GM12801 (cell line): ENCODE data around the gene KRT31.

Experiments
- TF ChIP-seq, protein P1 (sequence below): IDR thresholded peaks from one replicate; pipeline ENCODE4 v1.5.1; 2011; ENCODE audit warnings: control low read depth; ENCODE audit not compliant: insufficient read length; ENCODE audit errors: extremely low read depth

Gene KRT31

DNA sequence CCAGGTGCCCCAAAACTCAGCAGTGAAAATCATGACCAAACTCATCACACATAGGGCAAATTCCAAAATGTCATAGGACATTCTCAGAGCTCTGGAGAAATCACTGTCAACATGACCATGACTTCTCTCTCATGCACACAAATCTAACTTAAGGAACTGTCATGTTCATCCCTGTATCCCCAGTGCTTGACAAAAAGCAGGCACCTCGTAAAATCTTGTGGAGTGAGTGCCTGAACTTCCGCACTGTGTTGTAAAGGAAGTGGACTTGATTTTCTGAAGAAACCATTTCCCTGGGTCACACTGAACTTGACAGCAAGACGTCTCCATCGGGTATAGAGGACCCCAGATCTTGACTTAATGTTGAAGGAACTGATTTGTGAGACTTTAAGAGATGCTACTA is 24.2 kb upstream of the KRT31 start:
- TF ChIP-seq, protein P1, sequence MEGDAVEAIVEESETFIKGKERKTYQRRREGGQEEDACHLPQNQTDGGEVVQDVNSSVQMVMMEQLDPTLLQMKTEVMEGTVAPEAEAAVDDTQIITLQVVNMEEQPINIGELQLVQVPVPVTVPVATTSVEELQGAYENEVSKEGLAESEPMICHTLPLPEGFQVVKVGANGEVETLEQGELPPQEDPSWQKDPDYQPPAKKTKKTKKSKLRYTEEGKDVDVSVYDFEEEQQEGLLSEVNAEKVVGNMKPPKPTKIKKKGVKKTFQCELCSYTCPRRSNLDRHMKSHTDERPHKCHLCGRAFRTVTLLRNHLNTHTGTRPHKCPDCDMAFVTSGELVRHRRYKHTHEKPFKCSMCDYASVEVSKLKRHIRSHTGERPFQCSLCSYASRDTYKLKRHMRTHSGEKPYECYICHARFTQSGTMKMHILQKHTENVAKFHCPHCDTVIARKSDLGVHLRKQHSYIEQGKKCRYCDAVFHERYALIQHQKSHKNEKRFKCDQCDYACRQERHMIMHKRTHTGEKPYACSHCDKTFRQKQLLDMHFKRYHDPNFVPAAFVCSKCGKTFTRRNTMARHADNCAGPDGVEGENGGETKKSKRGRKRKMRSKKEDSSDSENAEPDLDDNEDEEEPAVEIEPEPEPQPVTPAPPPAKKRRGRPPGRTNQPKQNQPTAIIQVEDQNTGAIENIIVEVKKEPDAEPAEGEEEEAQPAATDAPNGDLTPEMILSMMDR: no peak

DNA sequence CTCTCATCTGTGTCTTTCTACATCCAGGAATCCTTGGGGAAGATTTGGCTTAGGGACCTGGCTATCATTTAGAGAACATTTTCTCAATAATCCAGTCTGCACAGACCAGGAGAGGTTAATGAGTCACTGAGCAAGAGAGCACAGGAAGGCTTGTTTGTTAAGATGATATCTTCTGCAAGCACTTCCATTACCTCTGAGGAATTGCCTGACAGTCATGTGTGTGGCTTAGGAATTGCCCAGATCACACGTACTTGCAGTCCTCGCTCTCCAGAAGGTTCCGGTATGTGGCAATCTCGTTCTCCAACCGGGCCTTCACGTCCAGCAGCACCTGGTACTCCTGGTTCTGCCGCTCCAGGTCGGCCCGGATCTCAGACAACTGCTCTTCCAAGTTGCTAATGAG is 23.7 kb upstream of the KRT31 start:
- TF ChIP-seq, protein P1: no peak

DNA sequence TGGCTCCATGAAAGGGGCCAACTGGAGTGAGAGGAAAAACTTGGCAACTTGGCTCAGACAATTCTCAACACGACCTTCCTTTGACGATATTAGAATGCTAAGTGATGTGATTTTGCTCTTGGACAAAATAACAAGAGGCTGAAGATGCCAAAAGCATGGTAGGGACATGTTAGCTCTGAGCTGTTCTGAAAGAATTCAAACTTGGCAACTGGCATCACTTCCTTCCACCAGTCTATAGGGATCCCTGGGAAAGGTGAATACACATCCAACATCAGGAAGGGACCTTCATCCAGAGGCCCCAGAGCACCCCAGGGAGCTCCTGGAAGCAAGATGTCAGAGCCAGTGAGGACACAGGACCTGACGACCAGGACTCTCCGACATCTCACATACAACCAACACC is 22.7 kb upstream of the KRT31 start:
- TF ChIP-seq, protein P1: no peak

DNA sequence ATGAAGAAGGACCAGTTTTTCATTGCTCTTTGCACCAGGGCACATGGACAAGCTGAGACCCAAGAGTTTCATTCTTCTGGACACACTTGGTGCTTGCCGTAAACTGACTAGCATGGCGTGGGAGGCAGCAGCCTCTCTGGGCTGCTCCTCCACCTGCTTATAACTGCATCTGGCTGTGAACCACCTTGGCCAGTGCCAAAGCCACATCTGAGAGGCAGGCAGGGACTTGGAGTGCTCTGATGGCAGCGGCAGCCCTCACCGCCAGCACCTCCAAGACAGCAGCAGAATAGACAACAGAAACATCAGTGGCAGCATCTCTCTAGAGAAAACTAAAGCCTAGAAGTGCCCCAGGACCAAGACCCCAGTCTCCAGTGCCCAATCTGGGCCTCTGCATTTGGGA is 22.3 kb upstream of the KRT31 start:
- TF ChIP-seq, protein P1: no peak

DNA sequence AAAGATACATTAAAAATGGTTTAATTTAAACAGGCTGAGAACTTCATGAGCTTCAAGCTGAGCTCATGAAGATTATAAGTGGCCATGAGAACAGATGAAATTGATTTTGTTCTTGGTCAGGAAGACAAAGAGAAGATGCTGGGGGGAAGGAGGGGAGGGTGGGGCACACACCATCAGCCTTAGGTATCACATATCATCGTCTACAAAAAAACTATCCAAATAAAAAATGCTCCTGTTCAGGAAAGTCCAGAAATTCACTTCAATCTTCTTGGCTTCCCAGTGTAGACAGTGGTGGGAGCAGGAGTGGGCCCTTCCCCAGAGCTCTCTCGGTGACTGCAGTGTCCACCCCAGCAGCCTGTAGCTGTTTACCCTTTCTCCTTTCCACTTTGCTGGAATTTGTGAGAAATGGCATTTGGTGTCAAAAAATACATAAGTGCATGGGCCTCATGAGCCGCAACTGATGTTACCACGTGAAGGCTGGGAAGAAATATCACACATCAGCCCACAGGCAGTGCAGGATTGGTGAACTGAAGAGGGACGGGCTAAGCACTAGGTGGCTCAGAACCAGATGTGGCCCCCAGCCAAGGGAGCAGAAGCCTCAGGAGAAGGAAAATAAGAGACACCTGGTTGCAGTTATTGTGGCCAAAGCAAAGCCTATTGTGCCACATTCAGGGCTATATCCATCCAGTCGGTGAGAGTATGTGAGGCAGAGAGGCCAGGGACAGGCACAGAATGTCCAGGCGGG is 20.9 kb upstream of the KRT31 start:
- TF ChIP-seq, protein P1: no peak

DNA sequence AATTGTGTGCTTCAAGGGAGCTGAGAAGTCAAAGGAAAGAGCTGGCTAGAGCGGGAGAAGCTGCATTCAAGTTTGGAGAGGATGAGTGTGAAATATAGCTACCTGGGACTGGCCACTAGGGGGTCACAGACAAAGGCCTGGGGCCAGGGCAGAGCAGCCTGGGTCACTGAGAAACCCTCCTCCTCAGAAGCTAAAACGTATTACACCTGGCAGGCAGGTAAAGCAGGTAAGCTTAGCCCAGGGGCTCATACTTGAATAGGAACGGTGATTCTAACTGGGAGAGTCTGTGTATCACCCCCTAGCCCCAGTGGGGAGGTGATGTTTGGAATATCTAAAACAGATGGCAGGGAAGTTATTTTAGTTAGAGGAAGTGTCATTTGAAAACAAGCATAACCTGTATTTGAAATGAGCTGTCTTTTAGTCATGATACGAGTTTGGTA is 20.2 kb upstream of the KRT31 start:
- TF ChIP-seq, protein P1: no peak

DNA sequence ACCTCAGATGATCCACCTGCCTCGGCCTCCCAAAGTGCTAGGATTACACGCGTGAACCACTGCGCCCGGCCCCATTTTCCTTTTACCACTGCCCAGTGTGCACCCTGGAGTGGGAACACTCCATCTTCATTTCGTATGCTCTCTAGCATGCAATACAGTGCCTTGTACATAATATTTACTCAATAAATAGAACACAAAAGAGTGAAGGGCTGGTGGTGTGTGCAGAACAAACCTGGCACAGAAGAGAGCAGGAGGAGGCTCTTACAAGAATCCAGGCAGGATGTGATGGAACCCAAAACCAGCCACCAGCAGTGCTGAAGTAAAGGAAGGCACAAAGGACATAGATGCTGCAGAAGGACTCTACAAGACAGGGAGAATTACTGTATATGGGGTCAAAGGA is 19.7 kb upstream of the KRT31 start:
- TF ChIP-seq, protein P1: no peak

DNA sequence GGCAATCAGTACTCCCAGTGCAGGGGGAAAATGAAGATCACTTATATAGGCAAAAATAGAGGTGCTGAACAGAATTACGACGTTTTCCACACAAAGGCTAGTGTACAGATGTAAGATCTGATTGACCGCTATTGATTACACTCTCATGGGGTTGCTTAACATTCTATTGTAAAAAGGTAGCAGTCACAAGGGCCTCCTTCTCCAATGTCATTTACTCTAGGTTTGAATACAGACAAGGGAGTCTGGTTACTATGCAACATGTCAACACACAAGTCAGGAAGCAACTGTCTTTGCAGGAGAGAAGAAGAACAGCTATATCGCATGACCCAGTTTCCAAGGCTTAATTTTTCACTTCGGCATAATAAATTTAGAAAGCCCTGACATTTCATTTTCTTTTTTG is 19.1 kb upstream of the KRT31 start:
- TF ChIP-seq, protein P1: no peak
